ENCODE measurements around the gene ENOX2.
"Not testable (repeated sequence)": the region's sequence is repeated elsewhere in the genome, so short reads cannot be mapped to it uniquely, and the experiment has no call there.

Gene ENOX2

DNA sequence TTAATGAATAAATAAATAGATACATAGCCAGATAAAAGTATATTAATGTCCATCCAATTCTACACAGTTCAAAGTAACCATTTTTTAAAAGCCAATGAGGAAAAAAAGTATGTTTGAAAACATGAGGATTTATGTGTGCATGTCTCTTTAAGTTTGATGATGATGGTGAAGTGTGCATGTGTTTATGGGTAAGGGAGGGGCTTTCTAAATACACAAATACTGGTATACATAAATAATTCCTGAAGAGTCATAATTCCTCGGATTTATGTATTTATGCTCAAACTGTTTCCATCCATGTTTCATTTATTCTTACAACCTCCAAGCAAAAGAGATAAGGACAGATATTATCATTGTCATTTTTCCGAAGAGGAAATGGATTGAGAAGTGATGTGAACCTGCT lies 75.4 kb downstream of the ENOX2 start:
- no peak for DNase-seq (ENCODE audit: low read depth in 1 of 2, low spot score in 1 of 2)

DNA sequence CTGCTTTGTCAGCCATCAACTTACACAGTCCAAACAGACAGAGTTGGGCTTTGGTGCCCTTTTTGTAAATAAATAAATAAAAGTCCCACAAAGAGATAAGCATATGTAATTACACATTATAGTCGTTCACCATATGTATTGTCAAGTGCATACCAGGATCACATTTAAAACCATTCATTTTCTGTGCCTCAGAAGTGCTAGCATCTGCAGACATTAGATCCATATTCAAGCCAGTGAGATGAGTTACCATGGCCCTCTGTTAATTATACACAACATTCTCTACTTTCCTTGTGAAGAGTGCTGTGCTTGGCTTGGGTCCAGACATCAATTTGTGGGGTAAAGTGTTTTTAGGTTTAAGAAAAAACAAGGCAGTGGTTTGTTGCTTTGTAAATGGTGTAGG lies 76.8 kb downstream of the ENOX2 start:
- no peak for DNase-seq (ENCODE audit: low read depth in 1 of 2, low spot score in 1 of 2)

DNA sequence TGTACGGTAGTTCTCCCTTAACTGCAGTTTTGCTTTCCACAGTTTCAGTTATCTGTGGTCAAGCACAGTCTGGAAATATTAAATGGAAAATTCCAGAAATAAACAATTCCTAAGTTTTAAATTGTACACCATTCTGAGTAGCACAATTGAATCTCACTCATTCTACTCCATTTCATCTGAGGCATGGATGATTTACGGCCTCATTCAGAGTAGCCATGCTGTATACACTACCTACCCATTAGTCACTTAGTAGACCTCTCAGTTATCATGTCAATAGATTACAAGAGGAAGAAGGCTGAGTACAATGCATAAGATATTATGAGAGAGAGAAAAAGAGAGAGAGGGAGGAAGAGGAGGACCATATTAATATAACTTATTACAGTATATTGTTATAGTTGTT lies 77.5 kb downstream of the ENOX2 start:
- DNase-seq (ENCODE audit: low read depth in 1 of 2, low spot score in 1 of 2), result no peak

DNA sequence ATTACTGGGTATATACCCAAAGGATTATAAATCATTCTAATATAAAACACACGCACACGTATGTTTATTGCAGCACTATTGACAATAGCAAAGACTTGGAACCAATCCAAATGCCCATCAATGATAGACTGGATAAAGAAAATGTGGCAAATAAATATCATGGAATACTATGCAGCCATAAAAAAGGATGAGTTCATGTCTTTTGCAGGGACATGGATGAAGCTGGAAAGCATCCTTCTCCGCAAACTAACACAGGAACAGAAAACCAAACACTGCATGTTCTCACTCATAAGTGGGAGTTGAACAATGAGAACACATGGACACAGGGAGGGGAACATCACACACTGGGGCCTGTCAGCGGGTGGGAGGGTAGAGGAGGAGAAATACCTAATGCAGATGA lies 83.6 kb downstream of the ENOX2 start:
- not testable (repeated sequence) for DNase-seq (ENCODE audit: low read depth in 1 of 2, low spot score in 1 of 2)

DNA sequence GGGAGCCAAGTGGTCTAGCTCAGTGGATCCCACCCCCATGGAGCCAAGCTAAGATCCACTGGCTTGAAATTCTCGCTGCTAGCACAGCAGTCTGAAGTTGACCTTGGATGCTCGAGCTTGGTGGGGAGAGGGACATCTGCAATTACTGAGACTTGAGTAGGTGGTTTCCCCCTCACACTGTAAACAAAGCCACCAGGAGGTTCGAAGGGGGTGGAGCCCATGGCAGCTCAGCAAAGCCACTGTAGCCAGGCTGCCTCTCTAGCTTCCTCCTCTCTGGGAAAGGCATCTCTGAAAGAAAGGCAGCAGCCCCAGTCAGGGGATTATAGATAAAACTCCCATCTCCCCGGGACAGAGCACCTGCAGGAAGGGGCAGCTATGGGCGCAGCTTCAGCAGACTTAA lies 89.1 kb downstream of the ENOX2 start:
- not testable (repeated sequence) for DNase-seq (ENCODE audit: low read depth in 1 of 2, low spot score in 1 of 2)

DNA sequence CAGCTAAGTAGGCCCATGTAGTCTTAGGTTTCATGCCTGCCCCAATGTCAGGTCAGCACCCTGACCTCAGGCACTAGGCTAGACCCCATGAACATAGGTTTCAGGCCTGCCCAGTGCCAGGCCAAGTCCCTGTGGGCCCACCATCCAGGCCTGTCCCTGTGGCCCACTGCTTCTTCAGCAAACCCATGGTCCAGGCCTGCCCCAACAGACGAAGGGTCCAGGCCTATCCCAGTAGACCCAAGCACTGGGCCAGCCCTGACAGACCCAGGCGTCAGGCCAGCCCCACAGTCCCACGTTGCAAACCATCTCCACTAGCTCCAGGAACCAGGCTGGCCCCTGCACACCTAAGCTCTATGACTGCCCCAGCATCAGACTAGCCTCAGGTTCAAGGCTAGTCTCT lies 92.4 kb downstream of the ENOX2 start:
- no peak for DNase-seq (ENCODE audit: low read depth in 1 of 2, low spot score in 1 of 2)

DNA sequence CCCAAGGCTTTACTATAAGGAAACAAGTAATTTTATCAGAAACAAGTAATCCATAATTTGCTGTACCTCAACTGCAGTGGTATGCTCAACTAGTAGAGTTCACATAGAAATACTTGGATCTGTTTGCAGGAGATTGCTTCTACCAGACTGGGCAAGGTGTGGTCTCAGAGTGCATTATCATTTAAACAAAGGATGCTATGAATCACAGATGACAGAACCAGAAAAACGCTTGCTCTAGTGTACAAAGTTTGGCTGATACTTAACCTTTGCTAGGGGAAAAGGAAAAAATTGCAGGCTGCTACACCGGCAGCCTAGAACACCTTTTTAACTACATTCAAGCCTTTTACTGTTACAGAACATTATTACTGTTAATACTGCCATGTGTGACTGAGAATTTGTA lies 97.1 kb downstream of the ENOX2 start:
- DNase-seq (ENCODE audit: low read depth in 1 of 2, low spot score in 1 of 2), result no peak

DNA sequence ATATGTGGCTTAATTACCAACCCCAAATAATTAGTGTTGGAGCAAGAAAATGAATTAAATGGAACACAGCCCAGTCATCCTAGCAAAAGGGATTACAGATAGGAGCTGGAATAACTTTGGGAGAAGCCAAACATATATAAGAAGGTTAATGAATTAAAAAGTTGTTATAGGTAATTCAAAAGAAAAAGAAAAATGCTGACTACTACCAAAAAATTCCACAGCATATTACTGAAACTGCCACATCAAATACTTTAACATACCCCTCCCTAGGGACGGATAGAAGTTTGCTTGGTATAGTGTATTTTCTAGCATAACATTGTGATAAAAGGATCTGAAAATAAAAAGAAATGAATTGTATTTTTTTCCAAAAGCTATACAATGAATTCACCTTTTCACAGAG lies 99.5 kb downstream of the ENOX2 start:
- no peak for DNase-seq (ENCODE audit: low read depth in 1 of 2, low spot score in 1 of 2)

DNA sequence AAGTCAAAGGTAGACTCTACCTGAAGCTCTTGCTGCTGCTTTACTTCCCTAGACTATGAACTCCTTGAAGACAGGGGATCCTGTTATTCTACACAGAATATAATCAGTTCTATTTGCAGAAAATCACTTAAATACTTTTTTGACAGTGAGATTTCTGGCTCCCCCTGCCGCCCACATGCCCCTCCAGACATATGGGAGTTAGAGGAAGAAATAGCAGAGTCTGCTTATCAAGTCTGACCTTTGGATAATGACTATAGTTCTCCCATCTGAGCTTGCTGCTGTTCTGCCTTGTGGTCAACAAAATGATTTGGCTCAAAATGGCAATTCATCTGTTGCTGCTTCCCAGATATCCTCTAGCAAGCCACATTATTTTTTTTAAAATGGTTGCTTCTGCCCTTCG lies 101.1 kb downstream of the ENOX2 start:
- DNase-seq (ENCODE audit: low read depth in 1 of 2, low spot score in 1 of 2), result no peak

DNA sequence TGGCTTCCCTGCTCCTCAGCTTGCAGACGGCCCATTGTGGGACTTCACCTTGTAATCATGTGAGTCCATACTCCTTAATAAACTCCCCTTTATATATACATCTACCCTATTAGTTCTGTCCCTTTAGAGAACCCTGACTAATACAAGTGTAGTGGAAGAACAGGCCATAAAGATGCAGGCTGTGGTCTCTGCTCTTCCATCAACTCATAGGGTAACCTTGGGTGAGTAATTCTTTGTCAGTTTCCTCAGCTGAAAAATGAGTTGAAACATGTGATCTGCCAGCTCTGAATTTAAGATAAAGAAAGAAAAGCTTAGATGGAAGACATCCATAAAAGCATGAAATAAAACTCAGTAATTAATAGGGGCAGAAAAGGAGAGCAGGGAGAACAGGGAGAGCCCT lies 103.6 kb downstream of the ENOX2 start:
- no peak for DNase-seq (ENCODE audit: low read depth in 1 of 2, low spot score in 1 of 2)

DNA sequence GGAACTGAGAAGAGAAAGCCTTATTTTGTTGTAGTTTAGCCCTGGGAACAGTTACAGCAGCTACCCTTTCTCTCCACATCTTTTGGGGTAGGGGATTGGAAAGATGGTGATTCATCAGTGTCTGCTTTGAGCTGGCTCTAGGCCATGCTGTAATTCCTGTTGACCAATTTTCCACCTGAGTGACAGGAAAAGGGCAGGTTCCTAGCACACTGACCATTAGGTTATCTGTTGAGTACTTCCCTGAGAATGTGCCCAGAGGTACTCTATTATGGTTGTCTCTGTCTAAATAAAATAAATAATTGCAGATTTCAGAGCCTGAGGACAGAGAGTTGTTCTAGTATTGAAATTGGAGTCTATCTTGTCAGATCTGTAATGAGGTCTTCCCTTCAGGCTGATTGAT lies 109.0 kb downstream of the ENOX2 start:
- no peak for DNase-seq (ENCODE audit: low read depth in 1 of 2, low spot score in 1 of 2)

DNA sequence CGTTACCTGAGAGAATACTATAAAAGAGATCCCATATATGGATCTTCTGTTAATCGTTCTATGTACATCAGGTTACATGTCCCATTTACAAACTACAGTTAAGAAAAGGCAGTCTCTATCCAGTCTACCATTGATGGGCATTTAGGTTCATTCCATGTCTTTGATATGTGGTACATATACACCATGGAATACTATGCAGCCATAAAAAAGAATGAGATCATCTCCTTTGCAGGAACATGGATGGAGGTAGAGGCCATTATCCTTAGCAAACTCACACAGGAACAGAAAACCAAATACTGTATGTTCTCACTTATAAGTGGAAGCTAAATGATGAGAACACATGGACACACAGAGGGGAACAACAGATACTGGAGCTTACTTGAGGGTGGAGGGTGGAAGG lies 111.1 kb downstream of the ENOX2 start:
- not testable (repeated sequence) for DNase-seq (ENCODE audit: low read depth in 1 of 2, low spot score in 1 of 2)

DNA sequence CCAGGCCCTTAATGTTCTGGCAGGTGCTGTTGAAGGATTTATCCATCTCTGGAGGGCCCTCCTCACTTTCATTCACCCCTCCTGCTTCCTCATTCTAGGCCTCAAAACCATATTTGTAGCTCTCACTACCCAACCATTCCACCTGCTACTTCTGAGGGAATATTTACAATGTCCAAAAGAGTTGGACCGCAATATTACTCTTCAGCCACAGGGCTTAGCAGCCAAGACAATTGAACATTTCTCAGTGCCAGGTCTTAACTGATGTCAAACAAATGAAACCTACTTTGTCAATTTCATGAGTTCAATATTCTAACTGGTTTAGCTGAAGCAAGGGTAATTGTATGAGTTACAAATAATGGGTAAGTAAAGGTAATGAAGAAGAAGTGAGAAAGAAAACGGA lies 113.2 kb downstream of the ENOX2 start:
- no peak for DNase-seq (ENCODE audit: low read depth in 1 of 2, low spot score in 1 of 2)

DNA sequence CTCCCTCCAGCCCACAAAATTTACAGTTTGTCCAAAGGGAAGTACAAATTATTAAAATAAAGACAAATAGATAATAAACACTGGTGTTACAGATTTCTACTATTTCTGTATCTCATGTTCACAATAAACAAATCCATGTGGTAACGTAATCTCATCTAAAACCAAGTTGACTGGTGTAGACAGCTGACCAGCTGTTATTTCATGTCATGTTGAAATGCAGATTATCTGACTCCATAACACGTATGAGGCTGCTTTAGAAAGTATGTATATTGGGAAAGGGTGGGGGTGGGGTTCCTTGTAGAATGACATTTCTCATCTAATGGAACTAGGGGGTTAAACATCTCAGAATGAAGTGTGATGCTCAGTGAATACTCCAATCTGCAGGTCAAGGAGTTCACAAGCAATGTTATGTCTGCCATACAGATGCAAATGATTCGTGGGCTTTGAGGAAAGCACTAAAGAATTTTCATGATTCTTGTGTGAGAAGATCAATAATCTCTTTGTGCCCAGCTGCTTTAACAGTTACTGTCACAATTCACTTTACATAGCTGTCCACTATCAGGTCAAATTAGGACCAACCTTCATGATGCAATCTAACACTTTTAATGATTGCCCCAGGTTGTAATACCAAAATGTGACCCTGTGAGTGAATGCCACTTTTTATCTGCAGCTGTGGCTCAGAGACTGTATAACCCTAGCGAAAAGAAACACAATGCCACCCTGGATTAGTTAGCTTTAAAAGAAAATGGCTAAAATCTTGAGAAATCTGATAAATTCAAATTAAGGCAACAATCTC lies 114.0 kb downstream of the ENOX2 start:
- DNase-seq (ENCODE audit: low read depth in 1 of 2, low spot score in 1 of 2), result no peak

DNA sequence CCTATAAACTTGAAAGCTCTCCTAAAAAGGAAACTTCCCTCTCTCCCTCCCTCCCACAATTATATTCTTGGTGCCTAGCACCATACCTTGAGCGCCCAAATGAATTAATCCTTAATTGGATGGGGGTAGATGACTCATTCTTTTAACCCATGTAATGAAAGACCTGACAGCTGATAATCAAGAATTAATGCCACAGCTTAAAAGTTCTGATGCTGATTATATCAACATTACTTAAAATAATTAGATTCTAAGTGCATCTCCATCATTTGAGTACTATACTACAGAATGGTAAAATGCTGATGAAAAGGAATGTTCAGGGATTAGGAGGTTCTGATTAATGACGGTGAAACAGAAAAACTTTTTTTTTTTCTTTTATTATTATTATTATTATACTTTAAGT lies 117.0 kb downstream of the ENOX2 start:
- DNase-seq (ENCODE audit: low read depth in 1 of 2, low spot score in 1 of 2), result no peak

DNA sequence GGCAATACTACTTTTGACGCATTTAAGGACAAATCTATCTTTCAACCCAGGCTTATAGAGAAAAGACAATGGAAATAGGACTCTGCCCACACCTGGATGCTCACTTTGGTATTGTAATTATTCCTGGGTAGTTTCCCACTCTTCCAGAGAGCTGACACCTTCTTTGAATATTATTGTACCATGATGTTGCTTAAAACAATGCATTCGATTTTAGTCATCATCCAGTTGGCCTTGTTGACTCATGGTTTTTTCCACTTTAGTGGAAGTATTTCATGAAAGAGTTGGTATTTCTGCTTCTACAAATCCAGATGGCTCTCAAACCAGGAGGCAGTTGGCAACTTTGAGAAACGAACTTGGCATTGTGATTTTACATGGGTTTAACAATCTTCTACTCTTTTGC lies 124.2 kb downstream of the ENOX2 start:
- DNase-seq (ENCODE audit: low read depth in 1 of 2, low spot score in 1 of 2), result no peak

DNA sequence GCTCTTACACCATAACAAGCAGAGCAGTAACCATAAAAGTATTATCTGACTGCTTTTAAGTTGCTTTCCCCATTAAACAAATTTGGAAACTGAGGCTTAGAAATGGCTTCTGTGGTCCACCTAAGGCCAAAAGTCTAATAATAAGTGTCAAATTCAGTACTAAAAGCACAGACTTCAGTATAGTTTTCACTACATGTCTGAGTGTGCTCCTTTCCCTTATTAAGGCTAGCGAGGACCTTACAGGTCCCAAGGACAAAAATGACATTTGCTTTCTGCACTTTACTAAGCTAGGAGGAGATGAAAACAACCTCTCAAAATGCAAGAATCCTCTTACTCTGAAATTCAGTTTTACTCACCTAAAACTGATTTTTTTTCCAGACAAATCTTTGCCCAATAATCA lies 127.2 kb downstream of the ENOX2 start:
- no peak for DNase-seq (ENCODE audit: low read depth in 1 of 2, low spot score in 1 of 2)

DNA sequence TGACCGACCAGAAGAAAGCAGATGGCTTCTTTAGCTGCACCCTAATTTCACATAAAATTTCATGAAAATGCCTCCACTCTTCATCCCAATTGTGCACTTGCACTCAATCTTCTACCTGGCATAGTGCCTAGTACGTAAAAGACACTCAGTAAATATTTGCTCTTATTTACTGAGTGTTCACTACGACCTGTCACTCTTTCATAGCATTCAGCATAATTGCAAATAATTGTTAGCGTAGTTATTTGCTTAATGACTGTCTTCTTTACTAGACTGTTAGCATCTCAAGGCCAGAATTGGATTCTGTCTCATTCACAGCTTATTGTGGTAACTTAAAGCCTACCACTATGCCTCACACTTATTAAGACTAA lies 130.2 kb downstream of the ENOX2 start:
- DNase-seq (ENCODE audit: low read depth in 1 of 2, low spot score in 1 of 2), result no peak

DNA sequence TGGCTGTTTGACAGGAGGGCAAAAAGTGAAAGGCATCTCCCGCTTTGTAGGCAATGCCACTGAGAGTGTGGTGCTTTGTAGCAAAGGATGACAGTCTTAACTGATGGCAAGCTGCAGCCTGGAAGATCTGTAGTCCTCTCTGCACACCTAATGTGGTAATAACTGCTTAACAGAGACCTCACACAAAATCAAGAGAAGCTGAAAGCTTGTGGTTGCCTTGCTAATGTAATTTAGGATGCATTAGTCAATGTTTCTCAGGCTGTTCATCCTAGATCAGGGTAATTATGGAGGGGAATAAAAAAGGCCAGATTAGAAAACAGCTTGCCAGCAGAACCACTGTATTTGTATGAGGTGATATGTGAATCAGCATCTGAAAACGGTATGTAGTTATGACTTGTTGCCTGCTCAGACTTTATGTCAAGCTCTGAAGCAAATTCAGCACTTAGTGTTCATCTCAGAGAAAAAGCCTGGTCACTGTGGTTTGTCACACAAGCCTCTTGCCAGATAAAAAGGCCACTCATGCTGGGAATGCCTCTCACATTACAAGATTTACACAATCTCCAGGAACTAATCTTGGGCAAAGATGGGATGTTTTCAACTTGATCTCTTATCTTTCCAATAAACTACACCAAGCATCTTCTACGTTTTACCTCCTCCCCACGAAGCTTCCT lies 130.8 kb downstream of the ENOX2 start:
- DNase-seq (ENCODE audit: low read depth in 1 of 2, low spot score in 1 of 2), result no peak

DNA sequence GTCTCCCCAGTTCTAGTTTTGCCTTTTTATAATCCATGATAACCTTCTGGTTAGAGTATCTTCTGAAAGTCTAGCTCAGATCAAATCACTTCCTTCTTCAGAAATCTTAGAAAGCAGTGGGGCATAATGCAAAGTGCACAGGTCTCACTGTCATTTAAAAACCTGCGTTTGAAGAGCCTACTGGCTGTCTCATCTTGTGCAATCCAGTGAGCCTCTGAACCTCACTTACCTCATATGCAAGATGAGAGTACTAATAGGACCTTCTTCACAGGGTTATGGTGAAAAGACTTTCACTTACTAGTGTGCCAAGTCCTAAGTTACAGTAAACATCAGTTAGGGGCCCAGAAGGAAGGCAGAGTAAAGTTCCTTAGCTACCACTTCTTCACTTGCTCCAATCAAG lies 131.4 kb downstream of the ENOX2 start:
- DNase-seq (ENCODE audit: low read depth in 1 of 2, low spot score in 1 of 2), result no peak

DNA sequence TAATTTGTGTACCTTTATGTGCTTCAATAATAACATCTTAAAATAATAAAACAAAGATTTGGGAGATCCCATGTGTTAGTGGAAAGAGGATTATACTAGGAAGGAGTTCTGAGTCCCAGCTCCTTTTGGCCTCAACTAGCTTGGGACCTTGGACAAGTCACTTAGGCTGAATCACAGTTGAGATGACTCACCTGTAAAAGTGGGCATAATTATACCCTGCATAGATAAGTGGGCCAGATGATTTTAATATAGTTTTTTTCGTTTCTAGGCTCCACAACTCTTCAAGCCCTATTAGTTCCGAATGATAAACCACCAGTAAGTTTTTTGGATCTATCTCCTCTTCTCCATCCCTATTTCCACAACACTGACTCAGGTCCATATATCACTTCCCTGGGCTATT lies 131.8 kb downstream of the ENOX2 start:
- no peak for DNase-seq (ENCODE audit: low read depth in 1 of 2, low spot score in 1 of 2)

DNA sequence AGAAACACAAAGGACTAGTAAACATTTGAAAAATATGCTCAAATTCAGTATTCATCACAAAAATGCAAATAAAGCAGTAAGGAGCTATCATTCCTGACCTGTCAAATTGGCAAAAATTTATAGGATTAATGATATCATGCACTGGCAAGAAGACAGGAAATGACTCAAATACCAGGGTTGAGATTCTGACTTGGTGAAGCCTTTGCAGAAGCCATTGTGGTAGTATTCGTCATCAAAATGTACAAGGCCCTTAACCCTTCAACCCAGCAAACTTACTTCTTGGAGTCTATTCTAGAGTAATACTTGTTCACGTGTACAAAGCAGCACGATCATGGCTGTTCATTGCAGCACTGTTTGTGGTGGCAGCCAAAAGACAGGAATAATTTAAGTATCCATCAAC lies 132.4 kb downstream of the ENOX2 start:
- DNase-seq (ENCODE audit: low read depth in 1 of 2, low spot score in 1 of 2), result no peak

DNA sequence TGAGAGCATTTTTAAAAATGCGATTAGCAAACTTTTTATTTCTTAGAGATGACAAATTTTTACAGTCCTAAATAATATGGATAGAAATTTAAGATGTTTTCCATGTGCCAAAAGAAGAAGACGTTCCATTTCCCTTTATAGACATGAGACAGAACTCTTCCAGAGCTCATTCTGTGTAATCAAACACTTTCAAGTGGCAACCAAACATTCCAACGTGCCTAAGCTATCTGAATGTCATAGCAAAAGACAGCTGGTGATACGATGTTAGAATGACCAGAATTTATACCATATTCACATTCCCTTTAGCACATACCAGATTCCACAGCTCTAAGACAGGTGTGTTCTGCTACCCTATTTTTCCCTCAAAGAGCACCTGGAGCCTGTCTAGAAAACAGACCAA lies 133.2 kb downstream of the ENOX2 start:
- DNase-seq (ENCODE audit: low read depth in 1 of 2, low spot score in 1 of 2), result no peak

Measured in stimulated activated CD4-positive, alpha-beta T cell treated with anti-CD3 and anti-CD28 coated beads, Interleukin-15, amount 100 ng/mL, for 1 hour (primary cell).